B cell (primary cell): ENCODE data around the gene FBXL14. TPM values are rescaled to one million over a fixed set of nuclear protein-coding genes. Genes with fewer than 3 reads are reported as not detected.

Experiments used
- ATAC-seq: fragments of 200-7000 bp; cut with Tn5 transposase; one replicate; pipeline ENCODE4 v1.10.0; 2021; ENCODE audit warnings: low read depth, mild to moderate bottlenecking, moderate number of reproducible peaks, moderate library complexity
- CTCF ChIA-PET: fragments of 350-600 bp; sonication (Branson Sonifier 250); formaldehyde crosslinking; loops from one replicate; lab custom pipeline; 2021; ENCODE audit warnings: antibody characterized with exemption, inconsistent platforms; lab: Charles Lee
- POLR2A ChIA-PET: fragments of 350-600 bp; sonication (Branson Sonifier 250); formaldehyde crosslinking; loops from one replicate; lab custom pipeline; 2021; ENCODE audit warnings: antibody characterized with exemption; lab: Charles Lee
- DNase-seq: peaks from one replicate; pipeline ENCODE4 v3.0.0; 2013
- H2AFZ ChIP-seq: 2 replicates; pipeline ENCODE4 v1.6.1; 2012; ENCODE audit warnings: mild to moderate bottlenecking, low read depth, low read length; ENCODE audit not compliant: insufficient read depth, poor library complexity, severe bottlenecking
- H3K27ac ChIP-seq, 2 donors: 1 replicate in 1 of 2; 2 replicates in 1 of 2; pipeline ENCODE4 v1.5.1; 2012 to 2013; ENCODE audit warnings: low read length in 2 of 2, mild to moderate bottlenecking in 2 of 2, moderate library complexity in 1 of 2
- H3K27me3 ChIP-seq, 4 experiments: fragments of 200-600 bp in 1 of 4; sonication (generic) in 1 of 4; replicated peaks in 1 of 4; 1 replicate in 2 of 4; 2 replicates in 2 of 4; pipeline versions ENCODE4 v1.6.1 to v1.7.0; 2013 to 2016; ENCODE audit warnings: low read length in 3 of 4, mild to moderate bottlenecking in 2 of 4, mixed read lengths in 1 of 4, moderate library complexity in 1 of 4; ENCODE audit not compliant: insufficient read depth in 4 of 4, control insufficient read depth in 3 of 4; ENCODE audit errors: control extremely low read depth in 1 of 4
- H3K36me3 ChIP-seq, 2 experiments: replicated peaks in 1 of 2; 1 replicate in 1 of 2; 2 replicates in 1 of 2; pipeline versions ENCODE4 v1.6.1 to v1.7.1; 2013; ENCODE audit warnings: low read length in 1 of 2; ENCODE audit not compliant: insufficient read depth in 2 of 2, control insufficient read depth in 1 of 2; ENCODE audit errors: control extremely low read depth in 1 of 2, extremely low read depth in 1 of 2
- H3K4me1 ChIP-seq, 2 donors: fragments of 200-600 bp in 1 of 2; sonication (generic) in 1 of 2; 1 replicate in 1 of 2; 2 replicates in 1 of 2; pipeline versions ENCODE4 v1.5.1 to v1.6.1; 2013 to 2017; ENCODE audit warnings: low read length in 2 of 2; ENCODE audit not compliant: control insufficient read depth in 2 of 2, insufficient read depth in 2 of 2
- H3K4me2 ChIP-seq: replicated peaks from 2 replicates; pipeline ENCODE3; 2012; ENCODE audit warnings: mild to moderate bottlenecking, low read depth, low read length; ENCODE audit not compliant: poor library complexity, severe bottlenecking
- H3K4me3 ChIP-seq, 5 experiments: fragments of 200-600 bp in 1 of 5; sonication (generic) in 1 of 5; 1 replicate in 3 of 5; 2 replicates in 2 of 5; pipeline versions ENCODE4 v1.5.1 to v1.7.0; 2011 to 2016; ENCODE audit warnings: low read length in 4 of 5, mild to moderate bottlenecking in 4 of 5, low read depth in 2 of 5, control low read depth in 1 of 5, moderate library complexity in 1 of 5; ENCODE audit not compliant: insufficient read depth in 1 of 5; ENCODE audit errors: control extremely low read depth in 1 of 5, extremely low read depth in 1 of 5
- H3K79me2 ChIP-seq: fragments of 200-600 bp; sonication (generic); one replicate; pipeline ENCODE4 v1.6.0; 2016; ENCODE audit warnings: low read length; ENCODE audit not compliant: control insufficient read depth, insufficient read depth
- H3K9ac ChIP-seq: fragments of 200-600 bp; sonication (generic); 2 replicates; pipeline ENCODE4 v1.6.1; 2017; ENCODE audit warnings: mild to moderate bottlenecking, low read length, moderate library complexity
- H3K9me3 ChIP-seq, 3 donors: one replicate each; pipeline versions ENCODE4 v1.6.1 to v1.7.1; 2013; ENCODE audit warnings: low read length in 2 of 3; ENCODE audit not compliant: control insufficient read depth in 2 of 3, insufficient read depth in 1 of 3; ENCODE audit errors: control extremely low read depth in 1 of 3
- H4K20me1 ChIP-seq: 2 replicates; pipeline ENCODE4 v1.6.0; 2012; ENCODE audit warnings: mild to moderate bottlenecking, low read length; ENCODE audit not compliant: insufficient read depth, control insufficient read depth, poor library complexity, severe bottlenecking
- H3K27ac Mint-ChIP-seq: one replicate; pipeline ENCODE4 v1.8.0; 2021; ENCODE audit warnings: mixed read lengths
- H3K27me3 Mint-ChIP-seq: one replicate; pipeline ENCODE4 v1.8.0; 2021; ENCODE audit warnings: mixed read lengths
- H3K4me1 Mint-ChIP-seq: one replicate; pipeline ENCODE4 v1.8.0; 2021; ENCODE audit warnings: mixed read lengths
- H3K4me3 Mint-ChIP-seq: one replicate; pipeline ENCODE4 v1.8.0; 2021; ENCODE audit warnings: mixed read lengths
- H3K9me3 Mint-ChIP-seq: one replicate; pipeline ENCODE4 v1.8.0; 2022; ENCODE audit warnings: mixed read lengths; ENCODE audit not compliant: insufficient read depth
- CTCF ChIP-seq: fragments of 200-600 bp; IDR thresholded peaks from one replicate; pipeline ENCODE4 v1.8.0; 2022; ENCODE audit warnings: antibody characterized with exemption, mild to moderate bottlenecking
- EZH2 ChIP-seq: IDR thresholded peaks from 2 replicates; pipeline ENCODE4 v1.6.1; 2012; ENCODE audit warnings: borderline replicate concordance, low read depth, mild to moderate bottlenecking, moderate library complexity, low read length; ENCODE audit not compliant: insufficient read depth, poor library complexity, severe bottlenecking
- WGBS: methylation state at CpG from one replicate; pipeline ENCODE4 v1.1.5; 2013; ENCODE audit warnings: missing lambda C conversion rate; ENCODE audit not compliant: insufficient coverage; 5-methylcytosine and 5-hydroxymethylcytosine counted together
- intact Hi-C: fragments of 100-400 bp; cut with micrococcal nuclease; formaldehyde crosslinking; loops from one replicate; pipeline ENCODE4 v1.10.0; 2022
- polyA plus RNA-seq: library from polyadenylated mRNA; depleted of rRNA; stranded (reverse); fragments of >200 nt; gene quantifications from 2 replicates; pipeline ENCODE4 v1.2.3, GENCODE V29; 2012
- total RNA-seq, 2 donors: library from RNA; stranded (reverse); fragments of 120-200 nt in 1 of 2; gene quantifications; 1 replicate in 1 of 2; 2 replicates in 1 of 2; pipeline versions ENCODE4 v1.2.3 to v1.2.4, GENCODE V29; 2013 to 2022

FBXL14 gene
- total and polyA plus RNA-seq, 2 donors (not counting 1 experiment from before 2014, with no cell fraction given): 21.6 to 37.3 TPM

GRCh38 chr12:1613860-1614259, 19.5 kb upstream of the FBXL14 start:
- DNase-seq (no peak), ATAC-seq (no peak)
- no peak for TF ChIP-seq CTCF
- no peak for TF ChIP-seq EZH2
- WGBS: no CpG with 5 or more reads among the region's 4 CpGs
- no peaks in the 10 kb centered on the region for H3K9me3 Mint-ChIP-seq
- no peaks in the 10 kb centered on the region for H3K36me3 ChIP-seq
- peaks cover 0 to 2% (median 0%) of the 10 kb centered on the region in 3 donors for H3K9me3 ChIP-seq
- ChIA-PET POLR2A (no interaction called here), CTCF (interaction anchor here (0.7 kb wide), 1 partner anchor 426 kb away, joined by 3 read pairs; no protein-coding TSS in a partner anchor)
- no peak overlapping the region for H3K4me3 ChIP-seq
- no peaks in the 10 kb centered on the region for H3K27me3 Mint-ChIP-seq
- H3K4me1 Mint-ChIP-seq: peaks cover 25% of the 10 kb centered on the region
- no peak overlapping the region for H3K4me2 ChIP-seq
- no peak overlapping the region for H3K4me3 Mint-ChIP-seq
- H2AFZ ChIP-seq: no peak overlapping the region
- no peaks in the 10 kb centered on the region for H4K20me1 ChIP-seq
- no peaks in the 10 kb centered on the region for H3K79me2 ChIP-seq
- no peak overlapping the region for H3K9ac ChIP-seq
- peaks cover 17 to 22% of the 10 kb centered on the region in 2 donors for H3K4me1 ChIP-seq
- no peak overlapping the region for H3K27ac ChIP-seq
- peaks cover 0 to 2% (median 0%) of the 10 kb centered on the region in 4 experiments for H3K27me3 ChIP-seq
- H3K27ac Mint-ChIP-seq: no peak overlapping the region
- intact Hi-C loops: no loop called here

- H3K27me3 Mint-ChIP-seq: peaks cover 3% of the 10 kb centered on the region
- no peaks in the 10 kb centered on the region for H4K20me1 ChIP-seq
- no peak overlapping the region for H3K4me3 ChIP-seq
- no peak overlapping the region for H2AFZ ChIP-seq
- peaks cover 0 to 2% (median 0%) of the 10 kb centered on the region in 3 donors for H3K9me3 ChIP-seq
- ChIA-PET CTCF (interaction anchor here (1.5 to 1.9 kb wide), 2 partner anchors 9 to 494 kb away, joined by 6 to 8 read pairs; no protein-coding TSS in a partner anchor), POLR2A (interaction anchor here (0.5 kb wide), 1 partner anchor 47 kb away, joined by 6 read pairs; no protein-coding TSS in a partner anchor)
- H3K27me3 ChIP-seq: no peaks in the 10 kb centered on the region
- H3K79me2 ChIP-seq: no peaks in the 10 kb centered on the region
- WGBS: 93% methylated on average over 2 of the region's 13 CpGs
- intact Hi-C loops: no loop called here
- no peak overlapping the region for H3K27ac Mint-ChIP-seq
- DNase-seq (no peak), ATAC-seq (no peak)
- no peak overlapping the region for H3K27ac ChIP-seq
- H3K4me3 Mint-ChIP-seq: no peak overlapping the region
- H3K9ac ChIP-seq: no peak overlapping the region
- TF ChIP-seq EZH2: no peak
- no peak for TF ChIP-seq CTCF
- H3K4me1 Mint-ChIP-seq: peaks cover 16% of the 10 kb centered on the region
- peaks cover 10 to 11% of the 10 kb centered on the region in 2 donors for H3K4me1 ChIP-seq
- no peak overlapping the region for H3K4me2 ChIP-seq
- H3K36me3 ChIP-seq: no peaks in the 10 kb centered on the region
- no peaks in the 10 kb centered on the region for H3K9me3 Mint-ChIP-seq
These were observed 17.6 kb upstream of the FBXL14 start for GRCh38 chr12:1611803-1612572.
